Posterior cingulate gyrus (tissue), 11 donors: Measurements from ENCODE around the gene VCAM1.
"Not testable (repeated sequence)": the region's sequence is repeated elsewhere in the genome, so short reads cannot be mapped to it uniquely, and the experiment has no call there.

Experiments
- DNase-seq, 10 donors: peaks; one replicate each; pipeline versions ENCODE4 v3.0.0 to v3.0.0-alpha.2; 2020 to 2021; ENCODE audit warnings: mixed read lengths in 3 of 10
- intact Hi-C: fragments of 100-400 bp; cut with DNase I; formaldehyde crosslinking; loops from one replicate; pipeline ENCODE4 v1.15.1; 2023

Gene VCAM1

DNA sequence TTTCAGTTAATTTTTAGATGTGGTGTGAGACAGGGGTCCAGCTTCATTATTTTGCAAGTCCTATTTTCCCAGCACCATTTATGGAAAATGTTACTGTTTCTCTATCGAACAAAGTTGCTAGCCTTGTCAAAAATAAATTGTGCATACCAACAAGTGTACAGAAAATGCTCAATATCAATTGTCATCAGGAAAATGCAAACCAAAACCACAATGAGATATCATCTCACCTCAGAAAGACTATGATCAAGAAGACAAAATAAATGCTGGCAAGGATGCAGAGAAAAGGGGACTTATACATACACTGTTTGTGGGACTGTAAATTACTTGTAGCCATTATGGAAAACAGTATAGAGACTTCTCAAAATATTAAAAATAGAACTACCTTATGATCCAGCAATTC, 54.8 kb downstream of the VCAM1 start:
- intact Hi-C loops, result no loop called here
- no peak for DNase-seq

DNA sequence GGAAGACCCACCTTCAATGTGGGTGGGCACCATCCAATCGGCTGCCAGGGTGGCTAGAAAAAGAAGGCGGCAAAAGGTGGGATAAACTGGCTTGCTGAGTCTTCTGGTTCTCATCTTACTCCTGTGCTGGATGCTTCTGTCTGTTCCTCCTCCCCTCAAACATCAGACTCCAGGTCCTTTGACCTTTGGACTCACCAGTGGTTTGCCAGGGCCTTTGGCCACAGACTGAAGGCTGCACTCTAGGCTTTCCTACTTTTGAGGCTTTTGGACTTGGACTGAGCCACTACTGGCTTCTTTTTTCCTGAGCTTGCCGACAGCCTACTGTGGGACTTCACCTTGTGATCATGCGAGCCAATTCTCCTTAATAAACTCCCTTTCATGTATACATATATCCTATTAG, 55.9 kb downstream of the VCAM1 start:
- peak in 1 of 10 donors; percentile 42 for DNase-seq
- intact Hi-C loops, result no loop called here

DNA sequence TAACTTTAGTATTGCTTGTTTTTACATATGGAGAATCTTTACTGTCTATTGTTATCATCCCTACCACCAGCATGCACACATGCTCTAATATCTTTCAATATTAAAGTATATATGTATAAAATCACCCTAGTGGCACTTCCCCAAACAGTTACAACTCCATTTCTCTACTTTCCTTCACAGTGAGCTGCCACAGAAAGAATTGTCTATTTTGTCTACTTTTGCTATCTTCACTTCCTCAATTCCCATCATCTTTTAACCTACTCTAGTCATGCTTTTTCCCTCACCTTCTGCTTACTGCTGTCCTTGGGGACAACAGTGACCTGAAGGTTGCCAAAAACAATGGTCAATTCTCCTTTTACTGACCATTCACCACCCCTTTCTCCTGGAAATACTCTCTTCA, 59.2 kb downstream of the VCAM1 start:
- intact Hi-C loops, result no loop called here
- DNase-seq, result no peak

DNA sequence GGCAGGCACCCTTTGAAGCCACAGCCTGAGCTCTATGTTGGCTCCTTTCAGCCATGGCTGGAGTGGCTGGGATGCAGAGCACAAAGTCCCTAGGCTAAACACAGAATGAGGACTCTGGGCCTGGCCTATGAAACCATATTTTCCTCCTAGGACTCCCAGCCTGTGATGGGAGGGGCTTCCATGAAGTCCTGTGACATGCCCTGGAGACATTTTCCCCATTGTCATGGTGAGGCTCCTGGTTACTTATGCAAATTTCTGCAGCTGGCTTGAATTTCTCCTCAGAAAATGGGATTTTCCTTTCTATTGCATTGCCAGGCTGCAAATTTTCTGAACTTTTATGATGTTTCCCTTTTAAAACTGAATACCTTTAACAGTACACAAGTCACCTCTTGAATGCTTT, 61.3 kb downstream of the VCAM1 start:
- no peak for DNase-seq
- intact Hi-C loops, result no loop called here

DNA sequence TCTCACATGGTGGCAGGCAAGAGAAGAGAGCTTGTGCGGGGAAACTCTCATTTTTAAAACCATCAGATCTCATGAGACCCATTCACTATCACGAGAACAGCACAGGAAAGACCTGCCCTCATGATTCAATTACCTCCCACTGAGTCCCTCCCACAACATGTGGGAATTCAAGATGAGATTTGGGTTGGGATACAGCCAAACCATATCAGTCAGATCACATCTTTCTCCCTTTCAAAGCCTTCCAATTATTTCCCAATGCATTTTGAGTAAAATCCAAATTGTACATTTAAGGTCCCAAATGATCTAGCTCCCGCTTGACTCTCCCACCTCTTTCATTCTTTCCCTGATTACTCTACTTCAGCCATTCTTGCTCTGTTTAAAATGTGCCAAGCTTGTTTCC, 62.2 kb downstream of the VCAM1 start:
- DNase-seq, intact Hi-C loops: not testable (repeated sequence)

DNA sequence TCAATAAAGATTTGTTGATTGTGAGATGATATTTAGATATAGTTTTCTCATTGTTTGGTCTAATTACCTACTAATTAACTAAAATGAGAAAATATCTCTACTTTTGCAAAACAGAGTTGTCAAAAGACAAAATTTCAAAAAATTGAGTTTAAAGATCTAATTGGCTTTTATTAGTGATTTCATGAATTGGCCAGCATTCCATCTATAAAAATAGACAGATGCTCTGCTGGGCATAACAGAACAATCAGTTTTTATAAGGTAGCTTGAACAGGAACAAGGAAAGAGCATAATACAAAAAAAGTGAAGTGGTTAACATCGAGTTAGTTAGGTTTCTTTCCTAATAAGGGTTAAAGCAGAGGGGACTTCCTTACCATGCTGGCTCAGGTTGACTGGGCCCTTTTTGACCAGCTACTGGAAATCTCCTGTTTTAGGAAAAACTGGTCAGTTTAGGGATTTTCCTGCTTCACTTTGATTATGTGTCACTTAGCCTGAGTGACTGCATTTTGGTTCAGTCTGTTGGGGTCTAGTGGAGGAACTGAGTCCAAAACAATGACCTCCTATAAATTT, 63.0 kb downstream of the VCAM1 start:
- intact Hi-C loops, result no loop called here

DNA sequence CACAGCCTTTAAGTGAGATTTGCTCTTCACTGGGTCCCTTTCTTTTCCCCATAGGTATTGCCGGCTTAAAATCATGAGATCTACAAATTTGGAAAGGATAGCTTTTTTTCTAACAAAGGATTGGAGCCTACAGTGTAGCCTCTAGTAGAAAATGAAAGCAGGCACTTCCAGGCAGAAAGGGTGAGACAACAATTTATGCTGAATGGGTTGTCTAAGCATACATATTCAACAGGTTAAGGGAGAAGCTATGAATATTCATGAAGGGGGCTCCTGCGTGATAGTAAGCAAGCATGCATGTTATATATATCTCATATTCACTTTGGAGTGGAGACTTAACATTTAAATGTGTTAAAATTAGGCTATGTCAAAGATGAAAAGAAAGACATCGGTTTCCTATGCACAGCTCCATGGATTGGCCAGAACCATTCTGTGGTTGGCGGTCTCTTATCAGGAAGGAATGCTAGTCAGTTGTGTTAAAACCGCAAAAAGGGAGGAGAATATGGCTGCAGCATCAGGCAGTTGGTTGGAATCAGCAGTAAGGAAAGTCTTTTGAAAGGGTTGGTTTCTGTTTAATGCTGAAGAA, 66.0 kb downstream of the VCAM1 start:
- no peak for DNase-seq
- intact Hi-C loops, result no loop called here

More for the DNA sequence above, 63.0 kb downstream of the VCAM1 start:
- DNase-seq, result no peak

DNA sequence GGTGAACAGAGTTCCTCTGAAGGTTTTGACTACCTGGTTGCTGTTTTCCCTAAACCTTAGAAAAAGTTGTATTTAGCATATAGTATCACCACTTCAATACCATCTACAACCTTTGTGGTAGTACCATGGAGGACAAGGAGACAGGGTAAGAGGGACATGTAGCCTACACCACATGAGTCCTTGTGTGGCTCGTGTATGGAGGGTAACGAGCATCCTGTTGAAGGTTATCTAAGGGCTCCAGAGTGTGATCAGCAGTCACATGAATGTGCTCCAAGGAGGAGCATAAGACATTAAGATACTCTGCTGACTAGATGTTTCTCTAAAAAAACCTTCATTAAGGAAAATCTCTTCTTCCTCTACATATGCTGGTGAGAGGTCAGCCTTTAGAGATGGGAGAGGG, 67.3 kb downstream of the VCAM1 start:
- intact Hi-C loops, result no loop called here
- DNase-seq, result no peak
